Transverse colon (tissue), 3 donors: ENCODE data around the gene LGSN.

Source experiments
- EP300 ChIP-seq: sonication (generic); formaldehyde crosslinking; IDR thresholded peaks from one replicate; pipeline ENCODE4 v1.6.1; 2017; ENCODE audit warnings: antibody characterized with exemption, low read depth
- POLR2AphosphoS5 ChIP-seq, 3 donors: sonication (generic); formaldehyde crosslinking; IDR thresholded peaks; one replicate each; pipeline ENCODE4 v1.6.1; 2016; ENCODE audit warnings: antibody characterized with exemption in 3 of 3

DNA sequence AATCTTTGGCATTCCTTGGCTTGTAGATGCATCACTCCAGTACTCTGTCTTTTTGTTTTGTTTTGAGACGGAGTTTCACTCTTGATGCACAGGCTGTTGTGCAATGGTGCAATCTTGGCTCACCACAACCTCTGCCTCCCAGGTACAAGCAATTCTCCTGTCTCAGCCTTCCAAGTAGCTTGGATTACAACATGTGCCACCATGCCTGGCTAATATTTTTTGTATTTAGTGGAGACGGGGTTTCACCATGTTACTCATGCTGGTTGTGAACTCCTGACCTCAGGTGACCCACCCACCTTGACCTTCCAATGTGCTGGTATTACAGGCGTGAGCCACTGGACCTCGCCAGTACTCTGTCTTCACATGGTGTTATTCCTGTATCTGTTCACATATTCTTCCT is 35.8 kb upstream of the LGSN start:
- TF ChIP-seq EP300 (no peak), POLR2AphosphoS5 (IDR thresholded peaks at IDR 0.05) (no peak)
